Measurements from ENCODE around the gene MIS18A.
"Not testable (repeated sequence)": the region's sequence is repeated elsewhere in the genome, so short reads cannot be mapped to it uniquely, and the experiment has no call there.

MIS18A gene

GRCh38 chr21:32303385-32303784 is 24.5 kb upstream of the MIS18A start:
- DNase-seq = no peak

GRCh38 chr21:32302560-32302959 is 23.7 kb upstream of the MIS18A start:
- DNase-seq = no peak

- no peak for DNase-seq
Observed at GRCh38 chr21:32301596-32301995, 22.7 kb upstream of the MIS18A start.

GRCh38 chr21:32300117-32300681 is 21.4 kb upstream of the MIS18A start:
- DNase-seq = no peak

- no peak for DNase-seq
Observed at GRCh38 chr21:32299695-32300094, 20.8 kb upstream of the MIS18A start.

- no peak for DNase-seq
Observed at GRCh38 chr21:32298658-32299081, 19.8 kb upstream of the MIS18A start, which contains the start of gene MRAP. Gene MRAP, plus strand, starts transcription at chr21:32298855. Its CDS starts 117 bp downstream, at chr21:32298972.

GRCh38 chr21:32298148-32298559 is 19.3 kb upstream of the MIS18A start:
- no peak for DNase-seq

GRCh38 chr21:32297449-32297848 is 18.6 kb upstream of the MIS18A start:
- DNase-seq = no peak

GRCh38 chr21:32285476-32285875 is 6.6 kb upstream of the MIS18A start:
- no peak for DNase-seq

GRCh38 chr21:32282992-32283391 is 4.1 kb upstream of the MIS18A start:
- DNase-seq = no peak

- no peak for DNase-seq
Observed at GRCh38 chr21:32281531-32281930, 2.7 kb upstream of the MIS18A start.

GRCh38 chr21:32279377-32279680 is 480 bp upstream of the MIS18A start:
- DNase-seq = no peak

GRCh38 chr21:32278103-32278502 is 746 bp downstream of the MIS18A start:
- no peak for DNase-seq

- no peak for DNase-seq
Observed at GRCh38 chr21:32276671-32277070, 2.2 kb downstream of the MIS18A start.

- no peak for DNase-seq
Observed at GRCh38 chr21:32270748-32271147, 8.1 kb downstream of the MIS18A start.

- not testable (repeated sequence) for DNase-seq
Observed at GRCh38 chr21:32265321-32265720, 13.5 kb downstream of the MIS18A start.

GRCh38 chr21:32261929-32262328 is 16.9 kb downstream of the MIS18A start:
- no peak for DNase-seq

- no peak for DNase-seq
Observed at GRCh38 chr21:32260130-32260529, 18.7 kb downstream of the MIS18A start.

GRCh38 chr21:32258786-32259048 is 20.1 kb downstream of the MIS18A start:
- not testable (repeated sequence) for DNase-seq

GRCh38 chr21:32257962-32258785 is 20.7 kb downstream of the MIS18A start:
- DNase-seq = peak; percentile 17

GRCh38 chr21:32256873-32257620 is 21.8 kb downstream of the MIS18A start:
- DNase-seq = no peak

- no peak for DNase-seq
Observed at GRCh38 chr21:32256251-32256650, 22.6 kb downstream of the MIS18A start.

- no peak for DNase-seq
Observed at GRCh38 chr21:32253215-32253641, 25.6 kb downstream of the MIS18A start.

- no peak for DNase-seq
Observed at GRCh38 chr21:32252136-32252535, 26.7 kb downstream of the MIS18A start.
